ENCODE data around the gene CYTIP. TPM values are rescaled to one million over a fixed set of nuclear protein-coding genes. Genes with fewer than 3 reads are reported as not detected.

The CYTIP gene
- total and polyA plus RNA-seq, 2 experiments from 2014 or later: not detected

DNA sequence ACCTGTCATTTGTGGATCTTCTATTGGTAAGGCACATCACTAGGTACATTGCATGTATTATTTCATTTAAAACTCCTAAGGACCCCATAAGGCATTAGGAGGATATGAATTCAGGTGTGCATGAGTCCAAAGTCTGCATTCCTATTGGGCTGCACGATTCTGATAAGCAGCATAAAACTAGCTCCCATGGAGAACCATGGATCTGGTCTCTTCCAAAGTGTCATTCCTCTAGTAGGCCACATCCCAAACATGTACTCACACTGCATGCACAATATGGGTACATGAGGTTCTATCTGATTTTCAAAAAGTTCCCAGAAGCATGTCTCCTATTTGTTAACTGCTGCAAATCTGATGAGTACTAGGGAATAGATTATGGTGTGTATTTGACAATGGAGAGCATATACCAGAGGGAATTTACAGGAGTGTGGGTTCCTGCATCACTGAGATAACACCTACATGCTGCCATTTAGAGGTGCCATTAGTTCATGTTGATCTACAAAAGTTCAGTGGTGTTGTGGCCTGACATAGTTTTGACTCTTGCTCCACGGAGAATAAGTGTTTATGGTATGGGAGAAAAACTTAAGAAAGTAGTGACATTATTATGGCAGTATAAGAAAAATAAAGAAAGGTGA is 11.3 kb downstream of the CYTIP start:
- 52 to 53% methylated on average over 2 of the region's 2 CpGs for WGBS, 2 experiments (ENCODE audit: low coverage in 1 of 2, low lambda C conversion rate in 2 of 2, missing lambda C conversion rate in 2 of 2)
- no peak overlapping the region for H3K4me2 ChIP-seq (ENCODE audit: unreplicated experiment)

DNA sequence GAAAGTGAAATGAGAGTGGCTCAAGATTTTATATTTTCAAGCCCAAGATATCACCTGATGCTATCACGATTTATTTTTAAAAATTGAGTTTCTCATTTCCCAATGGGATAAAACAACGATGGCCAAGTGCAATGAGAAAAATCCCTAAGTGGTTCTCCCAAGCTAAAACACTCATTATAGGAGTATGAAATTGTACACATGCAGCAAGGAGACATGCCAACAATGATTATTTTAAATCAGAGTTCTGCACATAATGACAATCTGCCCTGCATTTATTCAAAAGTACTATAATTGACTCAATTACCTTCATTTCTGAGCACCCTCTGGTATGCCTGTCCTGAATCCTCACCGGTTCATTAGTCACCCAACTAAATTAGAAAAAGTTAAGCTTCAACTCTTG is 12.7 kb downstream of the CYTIP start:
- 50 to 53% methylated on average over 3 of the region's 3 CpGs for WGBS, 2 experiments (ENCODE audit: low coverage in 1 of 2, low lambda C conversion rate in 2 of 2, missing lambda C conversion rate in 2 of 2)

More for the DNA sequence above, 11.3 kb downstream of the CYTIP start:
- TF ChIP-seq EZH2phosphoT487 (IDR thresholded peaks at IDR 0.05; ENCODE audit: insufficient read depth, low read depth) (no peak), EZH2 (IDR thresholded peaks at IDR 0.05; ENCODE audit: insufficient read depth, poor library complexity, severe bottlenecking) (no peak)
- no peaks in the 10 kb centered on the region for H3K9me2 ChIP-seq (ENCODE audit: insufficient read depth)
- in situ Hi-C loops (cut with MboI): no loop called here
- peaks cover 6% of the 10 kb centered on the region; the same call in 1 of the 2 replicates for H3K4me1 ChIP-seq (ENCODE audit: insufficient read depth)
- no peak overlapping the region for H3K4me3 ChIP-seq
- H3K36me3 ChIP-seq (ENCODE audit: low read depth): no peaks in the 10 kb centered on the region
- no peaks in the 10 kb centered on the region for H4K20me1 ChIP-seq (ENCODE audit: insufficient read depth)
- peaks cover 9% of the 10 kb centered on the region; the same call in 1 of the 2 replicates for H3F3A ChIP-seq (ENCODE audit: insufficient read depth)
- DNase-seq: no peak
- 0 out of 2 replicates have a peak, but pooled peaks cover 9% of the 10 kb centered on the region for H3K27me3 ChIP-seq (replicated peaks; ENCODE audit: insufficient read depth)
- H3K27ac ChIP-seq: no peak overlapping the region
- H3K79me2 ChIP-seq (ENCODE audit: insufficient read depth): no peaks in the 10 kb centered on the region
- no peak overlapping the region for H2AFZ ChIP-seq
- no peaks in the 10 kb centered on the region for H3K9me3 ChIP-seq (ENCODE audit: low read depth)
- H3K9ac ChIP-seq: no peak overlapping the region

DNA sequence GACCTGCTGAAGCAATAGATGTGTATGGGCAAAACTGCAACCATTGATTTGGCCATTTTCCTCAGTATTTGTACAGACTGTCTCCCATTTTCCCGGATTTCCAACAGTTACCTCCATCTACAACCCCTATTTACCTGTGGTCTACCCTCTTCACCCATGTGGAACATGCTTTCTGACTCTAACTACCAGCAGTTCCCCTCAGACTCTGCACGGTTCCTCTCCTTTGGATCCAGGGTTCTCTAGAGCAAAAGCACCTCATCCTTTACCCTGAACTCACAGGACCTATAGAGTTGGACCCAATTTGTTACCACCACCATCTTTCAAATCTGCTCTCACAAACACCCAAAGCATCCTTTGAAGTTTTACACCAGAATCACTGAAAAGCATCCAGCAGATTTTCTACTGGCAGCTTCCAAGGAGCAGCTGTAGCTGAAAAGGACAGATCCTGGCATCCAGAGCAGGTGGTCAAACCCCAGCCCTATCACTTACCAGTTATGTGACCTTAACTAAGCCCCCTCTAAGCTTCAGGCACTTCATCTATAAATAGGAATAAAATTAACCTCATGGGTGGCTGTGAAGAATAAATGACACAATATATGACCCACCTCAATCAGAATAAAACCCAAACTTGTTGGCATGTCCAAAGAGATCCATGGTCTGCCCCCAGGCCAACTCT is 15.3 kb downstream of the CYTIP start:
- in situ Hi-C loops (cut with MboI): no loop called here
- Histone ChIP-seq H3K9me2 (ENCODE audit: insufficient read depth) (no peaks in the 10 kb centered on the region), H3K27me3 (replicated peaks; ENCODE audit: insufficient read depth) (no peaks in the 10 kb centered on the region), H3K4me3 (no peak overlapping the region), H3K79me2 (ENCODE audit: insufficient read depth) (no peaks in the 10 kb centered on the region), H4K20me1 (ENCODE audit: insufficient read depth) (no peaks in the 10 kb centered on the region), H3K9ac (no peak overlapping the region), H3F3A (ENCODE audit: insufficient read depth) (peaks cover 8% of the 10 kb centered on the region; the same call in 1 of the 2 replicates), H3K36me3 (ENCODE audit: low read depth) (no peaks in the 10 kb centered on the region), H3K9me3 (ENCODE audit: low read depth) (no peaks in the 10 kb centered on the region), H3K27ac (no peak overlapping the region), H3K4me2 (ENCODE audit: unreplicated experiment) (no peak overlapping the region), H3K4me1 (ENCODE audit: insufficient read depth) (peaks cover 6% of the 10 kb centered on the region; the same call in 1 of the 2 replicates), H2AFZ (no peak overlapping the region)
- 16 to 28% methylated on average over 2 of the region's 2 CpGs for WGBS, 2 experiments (ENCODE audit: low coverage in 1 of 2, low lambda C conversion rate in 2 of 2, missing lambda C conversion rate in 2 of 2)
- DNase-seq: no peak
- TF ChIP-seq EZH2 (IDR thresholded peaks at IDR 0.05; ENCODE audit: insufficient read depth, poor library complexity, severe bottlenecking): no peak
- no peak for TF ChIP-seq EZH2phosphoT487 (IDR thresholded peaks at IDR 0.05; ENCODE audit: insufficient read depth, low read depth)

More for the DNA sequence above, 12.7 kb downstream of the CYTIP start:
- in situ Hi-C loops (cut with MboI): no loop called here
- Histone ChIP-seq H3K9me3 (ENCODE audit: low read depth) (no peaks in the 10 kb centered on the region), H3K27ac (no peak overlapping the region), H4K20me1 (ENCODE audit: insufficient read depth) (no peaks in the 10 kb centered on the region), H3K36me3 (ENCODE audit: low read depth) (no peaks in the 10 kb centered on the region), H3K9me2 (ENCODE audit: insufficient read depth) (no peaks in the 10 kb centered on the region), H3K4me1 (ENCODE audit: insufficient read depth) (peaks cover 6% of the 10 kb centered on the region; the same call in 1 of the 2 replicates), H3K27me3 (replicated peaks; ENCODE audit: insufficient read depth) (0 out of 2 replicates have a peak, but pooled peaks cover 9% of the 10 kb centered on the region), H3K79me2 (ENCODE audit: insufficient read depth) (no peaks in the 10 kb centered on the region), H3K4me2 (ENCODE audit: unreplicated experiment) (no peak overlapping the region), H2AFZ (no peak overlapping the region), H3K9ac (no peak overlapping the region), H3K4me3 (no peak overlapping the region), H3F3A (ENCODE audit: insufficient read depth) (peaks cover 9% of the 10 kb centered on the region; the same call in 1 of the 2 replicates)
- no peak for DNase-seq
- TF ChIP-seq EZH2 (IDR thresholded peaks at IDR 0.05; ENCODE audit: insufficient read depth, poor library complexity, severe bottlenecking) (no peak), EZH2phosphoT487 (IDR thresholded peaks at IDR 0.05; ENCODE audit: insufficient read depth, low read depth) (no peak)

DNA sequence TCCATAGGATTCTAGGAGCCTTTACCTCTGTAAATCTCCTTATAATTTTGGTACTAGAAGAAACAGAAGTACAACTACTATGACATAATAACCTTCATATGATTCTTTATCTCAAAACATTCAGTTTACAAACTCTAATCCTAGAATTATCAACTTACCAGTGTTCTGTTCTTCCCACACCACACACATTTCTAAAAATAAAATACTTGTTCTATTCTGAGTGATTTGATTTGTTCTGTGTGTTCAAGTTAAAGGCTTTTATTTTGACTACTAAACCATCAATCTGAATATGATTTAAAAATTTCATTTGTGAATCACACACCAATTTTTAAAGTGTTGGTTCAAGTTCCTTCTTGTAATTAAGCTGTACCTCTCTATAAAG is 16.0 kb downstream of the CYTIP start:
- in situ Hi-C loops (cut with MboI): no loop called here
- TF ChIP-seq EZH2 (IDR thresholded peaks at IDR 0.05; ENCODE audit: insufficient read depth, poor library complexity, severe bottlenecking) (no peak), EZH2phosphoT487 (IDR thresholded peaks at IDR 0.05; ENCODE audit: insufficient read depth, low read depth) (no peak)

More for the DNA sequence above, 16.0 kb downstream of the CYTIP start:
- H3K27ac ChIP-seq: no peak overlapping the region
- no peaks in the 10 kb centered on the region for H3K27me3 ChIP-seq (replicated peaks; ENCODE audit: insufficient read depth)
- DNase-seq: no peak
- H3K79me2 ChIP-seq (ENCODE audit: insufficient read depth): no peaks in the 10 kb centered on the region
- no peaks in the 10 kb centered on the region for H4K20me1 ChIP-seq (ENCODE audit: insufficient read depth)
- H3K9me2 ChIP-seq (ENCODE audit: insufficient read depth): no peaks in the 10 kb centered on the region
- no peaks in the 10 kb centered on the region for H3K9me3 ChIP-seq (ENCODE audit: low read depth)
- no peaks in the 10 kb centered on the region for H3K4me1 ChIP-seq (ENCODE audit: insufficient read depth)
- no peak overlapping the region for H3K4me2 ChIP-seq (ENCODE audit: unreplicated experiment)
- no peak overlapping the region for H3K4me3 ChIP-seq
- no peaks in the 10 kb centered on the region for H3K36me3 ChIP-seq (ENCODE audit: low read depth)
- H2AFZ ChIP-seq: no peak overlapping the region
- H3K9ac ChIP-seq: no peak overlapping the region
- H3F3A ChIP-seq (ENCODE audit: insufficient read depth): 0 out of 2 replicates have a peak, but pooled peaks cover under 1% of the 10 kb centered on the region
